Hematopoietic multipotent progenitor cell treated with erythropoietin and hydrocortisone succinate and interleukin-3 and kit ligand, for 6 days (in vitro differentiated cells): ENCODE results near the gene OOSP4A.
A peak's percentile ranks its signal among the peaks of the same experiment; 100 is the strongest.

Experiments used
- DNase-seq: peaks from one replicate; pipeline ENCODE4 v3.0.0-alpha.2; 2015

The OOSP4A gene

GRCh38 chr11:59963733-59964132, at the start of gene OOSP4A:
OOSP4A (plus strand) TSS chr11:59964033; CDS start chr11:59964033, 0 bp downstream.
- DNase-seq = peak; percentile 7

GRCh38 chr11:59918480-59918879, 45.4 kb upstream of the OOSP4A start:
- peak; percentile 9 for DNase-seq

GRCh38 chr11:59918987-59919589, 44.7 kb upstream of the OOSP4A start:
- DNase-seq = peak; percentile 77

GRCh38 chr11:59923813-59924212, 40.0 kb upstream of the OOSP4A start:
- no peak for DNase-seq

- DNase-seq = no peak
These were observed 32.1 kb upstream of the OOSP4A start for GRCh38 chr11:59931688-59932087.

GRCh38 chr11:59938132-59938531, 25.7 kb upstream of the OOSP4A start, which contains the start of gene OOSP1:
OOSP1 (plus strand) TSS chr11:59938432; CDS start chr11:59938455, 23 bp downstream.
- no peak for DNase-seq

GRCh38 chr11:59938718-59939117, 25.1 kb upstream of the OOSP4A start:
- no peak for DNase-seq

GRCh38 chr11:59939482-59939881, 24.4 kb upstream of the OOSP4A start:
- no peak for DNase-seq

GRCh38 chr11:59941091-59941490, 22.7 kb upstream of the OOSP4A start:
- no peak for DNase-seq

- DNase-seq = no peak
These were observed 19.7 kb upstream of the OOSP4A start for GRCh38 chr11:59943997-59944714.

GRCh38 chr11:59944720-59945119, 19.1 kb upstream of the OOSP4A start:
- DNase-seq = no peak

- no peak for DNase-seq
These were observed 10.2 kb upstream of the OOSP4A start for GRCh38 chr11:59953463-59954218.

- DNase-seq = peak; percentile 20
These were observed 9.5 kb upstream of the OOSP4A start for GRCh38 chr11:59954219-59954847.

GRCh38 chr11:59957094-59957493, 6.7 kb upstream of the OOSP4A start:
- DNase-seq = peak; percentile 38

GRCh38 chr11:59960502-59961381, 3.1 kb upstream of the OOSP4A start:
- DNase-seq = peak; percentile 89

GRCh38 chr11:59962107-59962482, 1.7 kb upstream of the OOSP4A start:
- no peak for DNase-seq

GRCh38 chr11:59965424-59965823, 1.6 kb downstream of the OOSP4A start:
- DNase-seq = no peak

- DNase-seq = no peak
These were observed 2.4 kb downstream of the OOSP4A start for GRCh38 chr11:59966201-59966600.

GRCh38 chr11:59967677-59968394, 4.0 kb downstream of the OOSP4A start:
- DNase-seq = peak; percentile 70

GRCh38 chr11:59968395-59968783, 4.6 kb downstream of the OOSP4A start:
- DNase-seq = no peak

- no peak for DNase-seq
These were observed 9.3 kb downstream of the OOSP4A start for GRCh38 chr11:59973097-59973496.
